H7 (cell line): ENCODE measurements around the gene CSNK1A1L. TPM values are rescaled to one million over a fixed set of nuclear protein-coding genes. Genes with fewer than 3 reads are reported as not detected.
A peak's percentile ranks its signal among the peaks of the same experiment; 100 is the strongest.
"Not testable (repeated sequence)": the region's sequence is repeated elsewhere in the genome, so short reads cannot be mapped to it uniquely, and the experiment has no call there.

ENCODE experiments used
- DNase-seq: peaks from one replicate; pipeline ENCODE4 v3.0.0; 2012
- H3K27me3 ChIP-seq: 2 replicates; pipeline ENCODE4 v1.6.0; 2011; ENCODE audit warnings: mild to moderate bottlenecking, low read length; ENCODE audit not compliant: control insufficient read depth, insufficient read depth
- H3K36me3 ChIP-seq: replicated peaks from 2 replicates; pipeline ENCODE4 v1.5.1; 2011; ENCODE audit warnings: low read length; ENCODE audit not compliant: control insufficient read depth, insufficient read depth
- H3K4me3 ChIP-seq: 2 replicates; pipeline ENCODE4 v1.5.1; 2011; ENCODE audit warnings: low read depth, mild to moderate bottlenecking, control low read depth, low read length, moderate library complexity; ENCODE audit not compliant: insufficient read depth
- total RNA-seq: library from RNA; depleted of rRNA; stranded (reverse); fragments of >200 nt; shearing (Covaris generic); gene quantifications from 2 replicates; pipeline ENCODE4 v1.2.3, GENCODE V29; 2014; rRNA removed

The CSNK1A1L gene
- total RNA-seq, 1 experiment from 2014 or later = not detected

DNA sequence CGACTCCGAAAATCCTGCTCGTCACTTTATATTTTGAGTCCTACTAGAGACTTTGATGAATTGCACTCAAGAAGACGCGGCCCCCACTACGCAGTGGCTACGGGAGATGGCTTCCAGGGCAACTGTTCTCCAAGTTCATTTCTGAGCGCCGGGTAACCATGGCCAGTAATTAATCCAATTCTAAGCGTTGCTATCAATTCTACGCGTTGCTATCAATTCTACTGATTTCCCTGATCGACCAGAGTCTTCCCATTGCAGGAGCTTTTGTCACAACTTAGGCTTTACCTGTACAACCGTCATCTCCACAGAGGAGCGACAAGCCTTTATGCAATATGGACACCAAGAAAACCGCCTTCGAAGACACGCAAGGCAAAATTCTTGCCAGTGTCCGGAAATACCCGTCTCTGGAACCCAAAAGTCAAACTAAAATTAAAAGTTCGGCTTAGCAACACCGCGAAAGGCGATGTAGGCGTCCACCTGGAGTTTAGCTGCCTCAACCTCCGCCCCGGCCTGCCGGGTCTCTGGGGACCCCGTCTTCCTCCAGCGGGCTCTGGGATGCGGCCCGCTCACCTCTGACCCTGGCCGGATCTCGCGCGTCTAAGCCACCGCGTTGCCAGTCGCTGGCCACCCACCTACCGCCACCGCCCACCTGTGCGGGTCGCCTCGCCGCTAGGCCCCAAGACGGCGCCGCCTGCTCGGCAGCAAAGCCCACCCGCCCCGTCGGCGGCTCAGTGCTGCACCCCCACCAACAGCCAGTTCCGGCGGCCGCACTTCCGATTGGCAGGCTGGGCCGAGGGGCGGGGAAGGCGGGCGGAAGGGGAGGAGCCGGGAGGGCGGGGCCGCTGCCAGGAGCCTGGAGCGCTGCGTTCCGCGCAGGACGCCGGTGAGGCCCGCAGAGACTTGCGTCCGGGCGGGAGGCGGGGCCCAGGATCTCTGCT lies 46.3 kb downstream of the CSNK1A1L start, which contains the start of gene SUPT20H:
Gene SUPT20H, minus strand, starts transcription at position 779 of the 938 bp plus-strand sequence. CDS start 8,198 bp downstream, outside the sequence.
- H3K27me3 ChIP-seq = no peaks in the 10 kb centered on the region
- peak within 1 kb of the TSS; percentile 81 for H3K4me3 ChIP-seq
- peaks cover 2% of the 10 kb centered on the region; the same call in 1 of the 2 replicates for H3K36me3 ChIP-seq
- peak; percentile 93 for DNase-seq

DNA sequence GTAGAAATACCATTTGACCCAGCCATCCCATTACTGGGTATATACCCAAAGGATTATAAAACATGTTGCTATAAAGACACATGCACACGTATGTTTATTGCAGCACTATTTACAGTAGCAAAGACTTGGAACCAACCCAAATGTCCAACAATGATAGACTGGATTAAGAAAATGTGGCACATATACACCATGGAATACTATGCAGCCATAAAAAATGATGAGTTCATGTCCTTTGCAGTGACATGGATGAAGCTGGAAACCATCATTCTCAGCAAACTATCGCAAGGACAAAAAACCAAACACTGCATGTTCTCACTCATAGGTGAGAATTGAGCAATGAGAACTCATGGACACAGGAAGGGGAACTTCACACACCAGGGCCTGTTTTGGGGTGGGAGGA lies 49.2 kb downstream of the CSNK1A1L start:
- H3K27me3 ChIP-seq, DNase-seq, H3K36me3 ChIP-seq, H3K4me3 ChIP-seq: not testable (repeated sequence)

Other genes with a start within 250 kb of the CSNK1A1L start
- 0.59 and 0.81 TPM in 2 replicates for gene SMAD9, start 185.4 kb downstream of the CSNK1A1L start, total RNA-seq
- 16.9 and 17.6 TPM in 2 replicates for gene ALG5, start 106.3 kb downstream of the CSNK1A1L start, total RNA-seq
- gene EXOSC8, start 104.9 kb downstream of the CSNK1A1L start, total RNA-seq = 82.2 and 91.9 TPM in 2 replicates
- gene SUPT20H, start 46.0 kb downstream of the CSNK1A1L start, total RNA-seq = 65.1 and 75.7 TPM in 2 replicates